ENCODE measurements around the gene CCDC13.

DNA sequence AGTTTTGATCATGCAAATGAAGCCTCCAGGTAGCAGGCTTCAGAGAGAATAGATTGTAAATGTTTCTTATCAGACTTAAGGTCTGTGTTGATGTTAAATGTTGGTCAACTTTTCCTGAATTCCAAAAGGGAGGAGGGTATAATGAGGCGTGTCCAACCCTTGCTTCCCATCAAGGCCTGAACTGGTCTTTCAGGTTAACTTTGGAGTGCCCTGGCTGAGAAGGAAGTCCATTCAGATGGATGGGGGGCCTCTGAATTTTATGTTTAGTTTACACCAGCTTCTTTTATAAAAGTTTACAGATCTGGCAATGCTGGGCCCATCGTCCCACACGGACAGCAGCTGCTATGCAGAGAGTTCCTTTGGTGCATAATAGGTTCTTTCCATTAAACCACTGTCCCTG lies 8.9 kb downstream of the CCDC13 start:
- TF ChIP-seq, protein P1, sequence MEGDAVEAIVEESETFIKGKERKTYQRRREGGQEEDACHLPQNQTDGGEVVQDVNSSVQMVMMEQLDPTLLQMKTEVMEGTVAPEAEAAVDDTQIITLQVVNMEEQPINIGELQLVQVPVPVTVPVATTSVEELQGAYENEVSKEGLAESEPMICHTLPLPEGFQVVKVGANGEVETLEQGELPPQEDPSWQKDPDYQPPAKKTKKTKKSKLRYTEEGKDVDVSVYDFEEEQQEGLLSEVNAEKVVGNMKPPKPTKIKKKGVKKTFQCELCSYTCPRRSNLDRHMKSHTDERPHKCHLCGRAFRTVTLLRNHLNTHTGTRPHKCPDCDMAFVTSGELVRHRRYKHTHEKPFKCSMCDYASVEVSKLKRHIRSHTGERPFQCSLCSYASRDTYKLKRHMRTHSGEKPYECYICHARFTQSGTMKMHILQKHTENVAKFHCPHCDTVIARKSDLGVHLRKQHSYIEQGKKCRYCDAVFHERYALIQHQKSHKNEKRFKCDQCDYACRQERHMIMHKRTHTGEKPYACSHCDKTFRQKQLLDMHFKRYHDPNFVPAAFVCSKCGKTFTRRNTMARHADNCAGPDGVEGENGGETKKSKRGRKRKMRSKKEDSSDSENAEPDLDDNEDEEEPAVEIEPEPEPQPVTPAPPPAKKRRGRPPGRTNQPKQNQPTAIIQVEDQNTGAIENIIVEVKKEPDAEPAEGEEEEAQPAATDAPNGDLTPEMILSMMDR (IDR thresholded peaks at IDR 0.05) = no peak
- no peak for TF ChIP-seq EZH2 (IDR thresholded peaks at IDR 0.05)

Measured in neural progenitor cell (in vitro differentiated cells).